Activated effector memory CD4-positive, alpha-beta T cell treated with anti-CD3 and anti-CD28 coated beads, Interleukin-2, amount 50 U/mL, for 16 hours (primary cell): Measurements from ENCODE around the gene OPALIN.
A peak's percentile ranks its signal among the peaks of the same experiment; 100 is the strongest.

Source experiments
- DNase-seq: peaks from one replicate; pipeline ENCODE4 v3.0.0-alpha.2; 2020

The OPALIN gene, protein sequence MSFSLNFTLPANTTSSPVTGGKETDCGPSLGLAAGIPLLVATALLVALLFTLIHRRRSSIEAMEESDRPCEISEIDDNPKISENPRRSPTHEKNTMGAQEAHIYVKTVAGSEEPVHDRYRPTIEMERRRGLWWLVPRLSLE

GRCh38 chr10:96358851-96359540, at the start of gene OPALIN:
TSS of gene OPALIN (minus strand) at chr10:96359002. CDS start at chr10:96358896, 106 bp downstream.
- DNase-seq, result no peak

DNA sequence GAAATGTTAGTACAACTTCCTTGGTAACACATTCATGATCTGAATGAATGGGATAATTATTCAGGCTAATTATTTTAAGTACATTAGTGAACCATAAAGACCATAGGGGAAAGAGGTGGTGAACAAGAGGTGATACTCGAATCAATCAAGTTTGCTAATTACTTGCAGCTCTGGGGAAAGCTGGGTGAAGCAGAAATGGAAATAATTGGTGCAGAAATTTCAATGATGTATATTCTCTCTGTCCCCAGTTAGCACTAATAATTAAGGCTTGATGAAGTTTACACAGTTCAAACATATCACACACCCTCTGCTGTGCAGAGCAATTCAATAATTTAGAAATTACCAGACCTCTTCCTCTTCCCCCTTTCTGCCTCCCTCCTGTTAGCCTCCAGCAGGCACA, 49.4 kb upstream of the OPALIN start:
- DNase-seq, result no peak

- DNase-seq, result no peak
Observed at GRCh38 chr10:96407560-96408069, 48.8 kb upstream of the OPALIN start.

- no peak for DNase-seq
Observed at GRCh38 chr10:96406091-96406490, 47.3 kb upstream of the OPALIN start.

DNA sequence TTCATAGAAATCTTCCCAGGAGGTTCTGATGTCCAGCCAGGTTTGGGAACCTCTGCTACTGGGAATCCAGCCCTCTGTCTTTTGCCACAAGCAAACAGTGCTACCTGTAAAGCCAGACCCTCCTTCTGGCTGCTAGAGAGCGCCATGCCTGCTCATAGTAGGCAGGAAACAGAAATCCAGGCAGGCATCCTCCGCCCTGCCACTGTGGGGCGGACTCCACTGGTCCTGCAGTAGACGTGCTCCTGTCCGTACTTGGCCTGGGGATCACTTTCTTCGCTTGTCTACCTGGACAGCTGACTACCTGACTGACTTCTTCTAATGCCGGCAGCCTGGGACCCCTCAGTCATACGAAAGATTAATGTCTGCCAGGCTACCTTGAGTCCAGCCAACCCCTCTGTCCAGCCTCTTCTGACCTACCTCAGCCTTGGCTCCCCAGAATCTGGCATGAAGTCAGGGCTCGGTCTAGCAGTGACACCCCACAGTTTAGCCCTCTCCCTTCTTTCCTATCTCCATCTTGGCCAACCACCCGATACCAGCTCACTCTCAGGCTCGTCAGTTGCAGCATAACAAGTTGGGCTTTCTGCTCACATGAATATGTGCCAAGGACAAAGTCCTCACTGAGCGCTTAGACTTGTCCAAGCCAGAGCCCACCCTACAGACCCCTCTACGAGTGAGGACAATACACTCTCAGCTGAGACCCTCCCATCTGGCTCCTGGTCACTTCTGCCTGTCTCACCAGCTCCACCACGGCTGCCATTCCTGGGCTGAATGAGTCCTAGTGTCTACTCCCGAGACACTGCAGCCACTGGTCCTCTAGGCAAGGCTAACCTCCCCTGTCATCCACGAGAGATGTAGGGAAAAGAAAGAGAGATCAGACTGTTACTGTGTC, 43.9 kb upstream of the OPALIN start:
- DNase-seq, result no peak

GRCh38 chr10:96401036-96401435, 42.2 kb upstream of the OPALIN start:
- no peak for DNase-seq

- DNase-seq, result no peak
Observed at GRCh38 chr10:96400465-96400864, 41.7 kb upstream of the OPALIN start.

- DNase-seq, result no peak
Observed at GRCh38 chr10:96397902-96398301, 39.1 kb upstream of the OPALIN start.

- DNase-seq, result peak; percentile 80
Observed at GRCh38 chr10:96395931-96396877, 37.4 kb upstream of the OPALIN start.

- no peak for DNase-seq
Observed at GRCh38 chr10:96390460-96390864, 31.7 kb upstream of the OPALIN start.

- no peak for DNase-seq
Observed at GRCh38 chr10:96389785-96390184, 31.0 kb upstream of the OPALIN start.

DNA sequence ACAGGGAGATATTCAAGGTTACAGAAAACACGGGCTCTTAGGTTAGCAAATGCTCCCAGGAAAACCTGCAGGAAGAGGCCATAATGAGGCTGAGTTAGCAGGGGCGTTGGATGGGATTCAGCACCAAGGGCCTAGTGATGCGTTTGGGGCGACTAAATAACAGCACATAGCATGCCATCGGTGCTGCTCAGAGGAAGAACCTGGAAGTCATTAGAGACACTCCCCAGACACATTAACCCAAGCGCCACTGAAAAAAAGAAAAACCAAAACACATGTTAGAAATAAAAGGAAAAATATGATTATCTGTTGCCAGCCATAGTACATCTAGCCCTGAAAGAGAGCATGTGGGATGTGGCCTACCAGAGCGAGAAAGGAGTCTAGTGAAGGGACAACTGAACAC, 28.8 kb upstream of the OPALIN start:
- no peak for DNase-seq

GRCh38 chr10:96387161-96387560, 28.4 kb upstream of the OPALIN start:
- no peak for DNase-seq

DNA sequence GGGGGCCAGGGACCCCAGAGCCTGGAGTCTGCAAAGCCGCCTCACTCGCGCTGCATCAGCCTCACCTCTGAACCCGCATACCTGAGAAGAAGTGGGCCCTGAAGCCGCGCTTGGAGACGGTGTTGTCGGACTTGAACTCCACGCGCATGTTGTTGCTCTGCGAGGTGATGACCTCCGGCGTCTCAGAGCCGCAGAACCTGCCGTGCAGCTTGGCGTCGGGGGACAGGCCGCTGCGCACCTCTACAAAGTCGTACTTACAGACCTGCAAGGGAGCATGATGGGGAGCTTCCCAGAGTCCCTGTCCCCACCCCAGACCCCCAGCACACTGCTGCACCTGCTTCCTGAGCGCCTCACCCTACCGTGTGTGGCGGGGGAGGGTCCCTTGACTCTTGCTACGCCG, 25.7 kb upstream of the OPALIN start:
- no peak for DNase-seq

- DNase-seq, result no peak
Observed at GRCh38 chr10:96380821-96381220, 22.0 kb upstream of the OPALIN start.

DNA sequence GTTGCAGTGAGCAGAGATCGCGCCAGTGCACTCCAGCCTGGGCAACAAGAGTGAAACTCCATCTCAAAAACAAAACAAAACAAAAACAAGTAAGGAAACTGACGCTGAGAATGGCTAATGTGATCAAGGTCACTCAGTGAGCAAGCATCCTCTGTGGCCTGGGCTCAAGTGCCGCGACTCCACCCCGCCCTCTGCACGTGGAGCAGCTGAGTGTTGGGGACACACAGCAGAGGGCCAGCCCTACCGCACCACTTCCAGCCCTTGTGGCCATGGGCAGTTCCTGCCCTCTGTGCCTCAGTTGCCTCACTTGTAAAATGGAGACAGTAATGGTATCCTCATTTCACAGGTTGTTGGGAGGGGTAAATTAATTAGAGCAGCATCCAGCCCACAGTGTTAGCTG, 21.0 kb upstream of the OPALIN start:
- no peak for DNase-seq

DNA sequence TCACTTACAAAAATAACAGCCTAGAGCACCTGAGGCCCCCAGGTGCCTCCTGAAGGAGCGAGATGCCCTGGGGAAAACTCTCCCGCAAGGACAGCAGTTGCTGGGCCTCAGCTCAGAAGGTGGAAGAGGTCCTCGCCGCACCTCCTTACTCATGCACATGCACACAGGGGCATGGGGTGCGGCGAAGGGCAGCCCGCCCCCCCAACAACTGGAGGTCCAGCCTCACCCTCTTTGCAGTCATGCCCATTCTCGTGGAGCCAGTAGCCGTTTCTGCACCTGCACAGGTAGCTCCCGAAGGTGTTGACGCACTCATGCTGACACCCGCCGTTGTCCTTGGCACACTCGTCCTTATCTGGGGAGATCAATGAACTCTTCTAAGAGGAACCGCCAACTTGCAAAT, 19.9 kb upstream of the OPALIN start:
- DNase-seq, result no peak

GRCh38 chr10:96377816-96378294, 19.1 kb upstream of the OPALIN start:
- DNase-seq, result no peak

DNA sequence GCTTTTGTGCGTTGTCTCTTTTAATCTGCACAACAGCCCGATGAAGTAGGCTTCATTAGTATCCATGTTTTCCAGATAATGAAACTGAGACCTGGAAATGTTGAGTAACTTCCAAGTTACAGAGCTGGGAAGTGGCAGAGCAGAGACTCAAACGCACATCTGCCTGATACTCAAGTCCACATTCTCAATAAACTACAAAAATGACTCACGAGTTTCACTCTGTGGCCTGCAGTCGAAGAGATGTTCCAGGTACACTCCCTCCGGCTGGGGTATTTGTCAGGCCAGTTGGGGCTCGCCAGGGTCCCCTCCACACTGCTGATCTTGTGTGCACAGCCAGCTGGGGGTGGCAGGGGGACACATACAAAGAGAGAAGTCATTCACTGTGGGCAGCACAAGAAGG, 17.7 kb upstream of the OPALIN start:
- no peak for DNase-seq

- peak; percentile 87 for DNase-seq
Observed at GRCh38 chr10:96374985-96375830, 16.4 kb upstream of the OPALIN start.

- DNase-seq, result no peak
Observed at GRCh38 chr10:96374639-96374984, 15.8 kb upstream of the OPALIN start.

DNA sequence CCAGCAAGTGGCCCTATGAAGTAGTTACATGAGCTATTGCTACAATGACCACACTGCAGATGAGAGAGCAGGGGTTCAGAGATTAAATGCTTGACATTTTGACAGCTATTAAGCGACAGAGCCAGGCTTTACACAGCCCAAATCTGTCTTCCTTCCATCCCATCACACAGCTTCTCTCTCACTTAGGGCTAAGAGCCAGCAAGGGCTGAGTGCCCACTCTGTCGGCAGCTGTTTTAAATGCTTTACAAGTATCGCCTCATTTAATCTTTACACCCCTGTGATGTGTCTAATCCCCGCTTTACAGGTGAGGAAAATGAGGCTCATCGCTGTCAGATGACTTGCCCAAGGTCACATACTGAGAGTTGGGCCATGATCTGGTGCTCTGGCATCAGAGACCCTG, 15.2 kb upstream of the OPALIN start:
- DNase-seq, result no peak
